Measurements from ENCODE around the gene PDIK1L.
"Not testable (repeated sequence)": the region's sequence is repeated elsewhere in the genome, so short reads cannot be mapped to it uniquely, and the experiment has no call there.

DNA sequence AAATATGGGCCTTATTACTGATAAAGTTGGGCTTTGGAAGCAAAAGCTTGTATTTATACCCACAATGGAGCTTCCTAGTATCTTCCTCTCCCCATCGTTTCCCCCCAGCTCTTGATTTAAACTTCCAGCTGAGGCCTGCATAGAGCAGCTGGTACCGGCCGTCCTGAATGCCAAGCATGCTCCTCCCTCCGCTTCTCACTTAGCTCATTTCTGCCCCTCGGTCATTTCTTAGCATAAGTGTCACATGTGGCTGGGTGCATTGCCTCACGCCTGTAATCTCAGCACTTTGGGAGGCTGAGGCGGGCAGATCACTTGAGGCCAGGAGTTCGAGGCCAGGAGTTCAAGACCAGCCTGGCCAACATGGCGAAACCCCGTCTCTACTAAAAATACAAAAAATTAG is 11.4 kb upstream of the PDIK1L start:
- not testable (repeated sequence) for TF ChIP-seq CTCF, EZH2 (IDR thresholded peaks at IDR 0.05)
